ENCODE measurements around the gene SPRYD7. TPM values are rescaled to one million over a fixed set of nuclear protein-coding genes. Genes with fewer than 3 reads are reported as not detected.

Gene SPRYD7
- polyA plus RNA-seq, 1 donor (not counting 4 experiments of a cell fraction or from before 2014, with no cell fraction given), result 11.3 TPM

- Histone ChIP-seq H3K4me3 (ENCODE audit: control insufficient read depth in 2 of 3, extremely low read depth in 1 of 3, insufficient read depth in 2 of 3, low read depth in 1 of 3, low read length in 3 of 3) (no peak overlapping the region), H3K9me3 (ENCODE audit: control insufficient read depth, low read depth, low read length) (no peaks in the 10 kb centered on the region), H2AFZ (ENCODE audit: control insufficient read depth, low read length) (no peak overlapping the region), H3K36me3 (ENCODE audit: control insufficient read depth in 2 of 2, extremely low read depth in 1 of 2, insufficient read depth in 2 of 2, low read length in 2 of 2) (no peaks in the 10 kb centered on the region), H3K27ac (ENCODE audit: control insufficient read depth, insufficient read depth, low read length) (no peak overlapping the region), H3K9me1 (ENCODE audit: control insufficient read depth, extremely low read depth, insufficient read depth, low read length) (no peaks in the 10 kb centered on the region), H3K79me2 (ENCODE audit: control insufficient read depth, insufficient read depth, low read length) (no peaks in the 10 kb centered on the region), H3K9ac (ENCODE audit: control insufficient read depth, extremely low read depth, insufficient read depth, low read length) (no peak overlapping the region), H3K4me1 (ENCODE audit: control insufficient read depth, extremely low read depth, insufficient read depth, low read length) (no peaks in the 10 kb centered on the region), H3K27me3 (ENCODE audit: control insufficient read depth, extremely low read depth, insufficient read depth, low read length) (no peaks in the 10 kb centered on the region), H3K4me2 (ENCODE audit: control insufficient read depth, extremely low read depth, insufficient read depth, low read depth, low read length) (no peak overlapping the region), H4K20me1 (ENCODE audit: control insufficient read depth, extremely low read depth, insufficient read depth, low read length) (no peaks in the 10 kb centered on the region)
- TF ChIP-seq, protein P1, sequence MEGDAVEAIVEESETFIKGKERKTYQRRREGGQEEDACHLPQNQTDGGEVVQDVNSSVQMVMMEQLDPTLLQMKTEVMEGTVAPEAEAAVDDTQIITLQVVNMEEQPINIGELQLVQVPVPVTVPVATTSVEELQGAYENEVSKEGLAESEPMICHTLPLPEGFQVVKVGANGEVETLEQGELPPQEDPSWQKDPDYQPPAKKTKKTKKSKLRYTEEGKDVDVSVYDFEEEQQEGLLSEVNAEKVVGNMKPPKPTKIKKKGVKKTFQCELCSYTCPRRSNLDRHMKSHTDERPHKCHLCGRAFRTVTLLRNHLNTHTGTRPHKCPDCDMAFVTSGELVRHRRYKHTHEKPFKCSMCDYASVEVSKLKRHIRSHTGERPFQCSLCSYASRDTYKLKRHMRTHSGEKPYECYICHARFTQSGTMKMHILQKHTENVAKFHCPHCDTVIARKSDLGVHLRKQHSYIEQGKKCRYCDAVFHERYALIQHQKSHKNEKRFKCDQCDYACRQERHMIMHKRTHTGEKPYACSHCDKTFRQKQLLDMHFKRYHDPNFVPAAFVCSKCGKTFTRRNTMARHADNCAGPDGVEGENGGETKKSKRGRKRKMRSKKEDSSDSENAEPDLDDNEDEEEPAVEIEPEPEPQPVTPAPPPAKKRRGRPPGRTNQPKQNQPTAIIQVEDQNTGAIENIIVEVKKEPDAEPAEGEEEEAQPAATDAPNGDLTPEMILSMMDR (optimal IDR thresholded peaks at IDR 0.05 in 1 of 3, IDR thresholded peaks at IDR 0.05 in 1 of 3, conservative IDR thresholded peaks at IDR 0.05 in 1 of 3; ENCODE audit: extremely low read depth in 1 of 3, insufficient read depth in 2 of 3, low read length in 3 of 3), result no peak
- no peak for TF ChIP-seq EZH2 (IDR thresholded peaks at IDR 0.05; ENCODE audit: low read length)
- dilution Hi-C loops (cut with MboI; ENCODE audit: extremely low pct_ligation_motif_present, low sequenced_read_pairs), result no loop called here
- FAIRE-seq (no peak), DNase-seq (ENCODE audit: low read depth, low spot score) (no peak)
Measured at GRCh38 chr13:49897713-49898112, 38.4 kb downstream of the SPRYD7 start.

DNA sequence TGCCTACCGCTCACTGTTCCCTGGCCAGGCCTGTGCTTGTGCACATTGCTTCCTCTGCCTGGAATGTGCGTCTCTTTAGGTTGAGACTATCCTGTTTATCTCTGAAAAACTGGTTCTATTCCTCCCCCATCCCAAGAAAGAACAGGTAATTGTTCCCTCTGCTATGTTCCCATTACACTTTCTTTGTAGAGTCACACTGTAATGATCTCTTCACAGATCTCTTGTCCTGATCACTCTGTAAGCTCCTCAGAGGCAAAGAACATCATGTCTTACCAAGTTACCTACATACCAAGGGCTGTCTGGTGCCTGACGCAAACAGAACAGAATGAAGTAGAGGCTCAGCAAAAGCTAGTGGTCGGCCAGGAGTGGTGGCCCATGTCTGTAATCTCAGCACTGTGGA lies 40.3 kb downstream of the SPRYD7 start:
- Histone ChIP-seq H3K27ac (ENCODE audit: control insufficient read depth, insufficient read depth, low read length) (no peak overlapping the region), H2AFZ (ENCODE audit: control insufficient read depth, low read length) (no peak overlapping the region), H3K9ac (ENCODE audit: control insufficient read depth, extremely low read depth, insufficient read depth, low read length) (no peak overlapping the region), H3K9me3 (ENCODE audit: control insufficient read depth, low read depth, low read length) (no peaks in the 10 kb centered on the region), H3K9me1 (ENCODE audit: control insufficient read depth, extremely low read depth, insufficient read depth, low read length) (no peaks in the 10 kb centered on the region), H3K36me3 (ENCODE audit: control insufficient read depth in 2 of 2, extremely low read depth in 1 of 2, insufficient read depth in 2 of 2, low read length in 2 of 2) (no peaks in the 10 kb centered on the region), H3K4me1 (ENCODE audit: control insufficient read depth, extremely low read depth, insufficient read depth, low read length) (no peaks in the 10 kb centered on the region), H3K79me2 (ENCODE audit: control insufficient read depth, insufficient read depth, low read length) (no peaks in the 10 kb centered on the region), H3K4me2 (ENCODE audit: control insufficient read depth, extremely low read depth, insufficient read depth, low read depth, low read length) (no peak overlapping the region), H3K27me3 (ENCODE audit: control insufficient read depth, extremely low read depth, insufficient read depth, low read length) (no peaks in the 10 kb centered on the region), H4K20me1 (ENCODE audit: control insufficient read depth, extremely low read depth, insufficient read depth, low read length) (no peaks in the 10 kb centered on the region), H3K4me3 (ENCODE audit: control insufficient read depth in 2 of 3, extremely low read depth in 1 of 3, insufficient read depth in 2 of 3, low read depth in 1 of 3, low read length in 3 of 3) (no peak overlapping the region)
- dilution Hi-C loops (cut with MboI; ENCODE audit: extremely low pct_ligation_motif_present, low sequenced_read_pairs), result no loop called here
- no peak for FAIRE-seq
- no peak for DNase-seq (ENCODE audit: low read depth, low spot score)
- TF ChIP-seq, protein P1 (optimal IDR thresholded peaks at IDR 0.05 in 1 of 3, IDR thresholded peaks at IDR 0.05 in 1 of 3, conservative IDR thresholded peaks at IDR 0.05 in 1 of 3; ENCODE audit: extremely low read depth in 1 of 3, insufficient read depth in 2 of 3, low read length in 3 of 3), result no peak
- TF ChIP-seq EZH2 (IDR thresholded peaks at IDR 0.05; ENCODE audit: low read length), result no peak

All from keratinocyte (primary cell).